HCT116 (cell line): Measurements from ENCODE around the gene TMC8. TPM values are rescaled to one million over a fixed set of nuclear protein-coding genes. Genes with fewer than 3 reads are reported as not detected.

Experiments used
- ATAC-seq: fragments of 200-7000 bp; cut with Tn5 transposase; 2 replicates; pipeline ENCODE4 v1.9.1; 2020; ENCODE audit warnings: mild to moderate bottlenecking, moderate library complexity
- BruUV-seq: library from RNA; stranded (reverse); fragments of 400-500 nt; replicated peaks from 2 replicates; lab custom pipeline; 2021; lab: Mats Ljungman, UMichigan
- CTCF ChIA-PET: fragments of 300-600 bp; sonication (Branson Sonifier 250); formaldehyde crosslinking; loops from one replicate; lab custom pipeline; 2021; ENCODE audit warnings: antibody characterized with exemption; lab: Charles Lee
- POLR2A ChIA-PET: fragments of 300-600, 350-600 bp; sonication (Branson Sonifier 250); formaldehyde crosslinking; loops from one replicate; lab custom pipeline; 2021; ENCODE audit warnings: antibody characterized with exemption; lab: Charles Lee
- RAD21 ChIA-PET, 2 experiments: fragments of 300-600 bp; sonication (Branson Sonifier 250); formaldehyde crosslinking; loops; one replicate each; lab custom pipeline; 2023; ENCODE audit warnings: low total read pairs in 2 of 2; ENCODE audit not compliant: uncharacterized antibody in 2 of 2, unreplicated experiment in 2 of 2, low non-redundant PET in 1 of 2; lab: Charles Lee
- DNase-seq: peaks from one replicate; pipeline ENCODE4 v3.0.0-alpha.2; 2010; ENCODE audit warnings: low read depth, low spot score
- H2AFZ ChIP-seq: fragments of 200-600 bp; shearing (Covaris generic), sonication (generic); 2 replicates; pipeline ENCODE4 v1.6.1; 2017; ENCODE audit warnings: low read depth, mixed run types, mixed read lengths, antibody characterized with exemption, low read length; ENCODE audit not compliant: poor library complexity, severe bottlenecking
- H3K27ac ChIP-seq: 2 replicates; pipeline ENCODE4 v1.5.1; 2012; ENCODE audit warnings: low read depth, low read length
- H3K27me3 ChIP-seq: fragments of 200-600 bp; sonication (generic); 2 replicates; pipeline ENCODE4 v1.6.1; 2016; ENCODE audit warnings: mixed run types, low read length, mixed read lengths; ENCODE audit not compliant: insufficient read depth
- H3K36me3 ChIP-seq, 2 experiments: fragments of 200-500 bp in 1 of 2; fragments of 200-600 bp in 1 of 2; sonication (Bioruptor generic) in 1 of 2; sonication (generic) in 1 of 2; 2 replicates each; pipeline versions ENCODE4 v1.5.1 to v1.6.1; 2014 to 2016; ENCODE audit warnings: low read length in 2 of 2, inconsistent platforms in 1 of 2, mixed read lengths in 1 of 2, mixed run types in 1 of 2; ENCODE audit not compliant: insufficient read depth in 2 of 2, control insufficient read depth in 1 of 2
- H3K4me1 ChIP-seq, 2 experiments: fragments of 200-600 bp in 1 of 2; sonication (generic) in 1 of 2; 2 replicates each; pipeline versions ENCODE4 v1.5.1 to v1.6.1; 2012 to 2017; ENCODE audit warnings: low read length in 2 of 2, inconsistent platforms in 1 of 2, mild to moderate bottlenecking in 1 of 2, mixed read lengths in 1 of 2, mixed run types in 1 of 2, moderate library complexity in 1 of 2; ENCODE audit not compliant: insufficient read depth in 2 of 2, control insufficient read depth in 1 of 2
- H3K4me2 ChIP-seq: fragments of 200-600 bp; sonication (generic); 2 replicates; pipeline ENCODE4 v1.6.1; 2017; ENCODE audit warnings: mixed run types, low read length, mixed read lengths
- H3K4me3 ChIP-seq, 2 experiments: fragments of 200-600 bp in 1 of 2; sonication (generic) in 1 of 2; replicated peaks in 1 of 2; 2 replicates each; pipeline ENCODE4 v1.5.1; 2011 to 2016; ENCODE audit warnings: low read length in 2 of 2, control low read depth in 1 of 2, low read depth in 1 of 2, mild to moderate bottlenecking in 1 of 2, mixed read lengths in 1 of 2, mixed run types in 1 of 2
- H3K79me2 ChIP-seq: fragments of 200-600 bp; sonication (generic); 2 replicates; pipeline ENCODE4 v1.6.1; 2017; ENCODE audit warnings: mild to moderate bottlenecking, mixed run types, low read length, moderate library complexity, mixed read lengths; ENCODE audit not compliant: insufficient read depth
- H3K9ac ChIP-seq: fragments of 200-600 bp; sonication (generic); 2 replicates; pipeline ENCODE4 v1.6.1; 2016; ENCODE audit warnings: low read length, mixed read lengths
- H3K9me2 ChIP-seq: fragments of 200-600 bp; sonication (generic), shearing (Covaris generic); 2 replicates; pipeline ENCODE4 v1.6.1; 2017; ENCODE audit warnings: mixed run types, mild to moderate bottlenecking, moderate library complexity; ENCODE audit not compliant: insufficient read depth
- H3K9me3 ChIP-seq, 2 experiments: fragments of 200-500 bp in 1 of 2; fragments of 200-600 bp in 1 of 2; sonication (Bioruptor generic) in 1 of 2; sonication (generic) in 1 of 2; 2 replicates each; pipeline ENCODE4 v1.6.1; 2014 to 2017; ENCODE audit warnings: low read length in 2 of 2, mixed read lengths in 2 of 2, inconsistent platforms in 1 of 2, low read depth in 1 of 2, mild to moderate bottlenecking in 1 of 2, mixed run types in 1 of 2, moderate library complexity in 1 of 2; ENCODE audit not compliant: control insufficient read depth in 1 of 2, insufficient read depth in 1 of 2
- H4K20me1 ChIP-seq: fragments of 200-600 bp; sonication (generic), shearing (Covaris generic); 2 replicates; pipeline ENCODE4 v1.6.1; 2017; ENCODE audit warnings: mixed run types, mild to moderate bottlenecking, moderate library complexity; ENCODE audit not compliant: insufficient read depth
- ATF3 ChIP-seq: IDR thresholded peaks from 2 replicates; pipeline ENCODE4 v1.6.1; 2012
- CTCF ChIP-seq, 3 experiments: fragments of 200-600 bp in 1 of 3; sonication (generic) in 1 of 3; IDR thresholded peaks in 2 of 3; conservative IDR thresholded peaks in 1 of 3; 2 replicates each; pipeline ENCODE4 v1.5.1; 2012 to 2017; ENCODE audit warnings: low read depth in 2 of 3, low read length in 2 of 3, antibody characterized with exemption in 1 of 3, borderline replicate concordance in 1 of 3, control low read depth in 1 of 3, mild to moderate bottlenecking in 1 of 3, mixed read lengths in 1 of 3, mixed run types in 1 of 3, moderate library complexity in 1 of 3; ENCODE audit not compliant: insufficient read depth in 1 of 3
- EGR1 ChIP-seq: IDR thresholded peaks from 2 replicates; pipeline ENCODE4 v1.6.1; 2012; ENCODE audit warnings: low read depth
- ELF1 ChIP-seq: IDR thresholded peaks from 2 replicates; pipeline ENCODE4 v1.6.1; 2012; ENCODE audit warnings: low read depth, borderline replicate concordance
- EZH2 ChIP-seq: fragments of 200-600 bp; sonication (generic); IDR thresholded peaks from 2 replicates; pipeline ENCODE4 v1.6.1; 2017; ENCODE audit warnings: antibody characterized with exemption, mixed run types
- EZH2phosphoT487 ChIP-seq: fragments of 200-600 bp; IDR thresholded peaks from 2 replicates; pipeline ENCODE4 v1.6.1; 2018; ENCODE audit warnings: antibody characterized with exemption, borderline replicate concordance
- FOSL1 ChIP-seq: IDR thresholded peaks from 2 replicates; pipeline ENCODE4 v1.6.1; 2012; ENCODE audit warnings: low read depth
- JUND ChIP-seq: IDR thresholded peaks from 2 replicates; pipeline ENCODE4 v1.6.1; 2012
- MAX ChIP-seq: IDR thresholded peaks from 2 replicates; pipeline ENCODE4 v1.6.1; 2012
- POLR2A ChIP-seq: IDR thresholded peaks from 2 replicates; pipeline ENCODE4 v1.7.0; 2011; ENCODE audit warnings: borderline replicate concordance; ENCODE audit not compliant: insufficient read depth, insufficient read length; ENCODE audit errors: extremely low read depth
- POLR2AphosphoS5 ChIP-seq: IDR thresholded peaks from 2 replicates; pipeline ENCODE4 v1.6.1; 2011; ENCODE audit warnings: mild to moderate bottlenecking, low read depth, low read length, moderate library complexity
- REST ChIP-seq: IDR thresholded peaks from 2 replicates; pipeline ENCODE4 v1.6.1; 2012; ENCODE audit warnings: low read depth
- SIN3A ChIP-seq: IDR thresholded peaks from 2 replicates; pipeline ENCODE4 v1.6.1; 2012; ENCODE audit warnings: low read depth
- SRF ChIP-seq: IDR thresholded peaks from 2 replicates; pipeline ENCODE4 v1.6.1; 2012; ENCODE audit warnings: low read depth
- TCF7L2 ChIP-seq: IDR thresholded peaks from 2 replicates; pipeline ENCODE4 v1.7.0; 2011; ENCODE audit warnings: borderline replicate concordance, inconsistent platforms; ENCODE audit not compliant: insufficient read depth, insufficient read length; ENCODE audit errors: extremely low read depth
- YY1 ChIP-seq: IDR thresholded peaks from 2 replicates; pipeline ENCODE4 v1.6.1; 2011; ENCODE audit warnings: low read length, low read depth, moderate library complexity, mild to moderate bottlenecking; ENCODE audit not compliant: insufficient replicate concordance; ENCODE audit errors: extremely low read depth
- ZBTB33 ChIP-seq: IDR thresholded peaks from 2 replicates; pipeline ENCODE4 v1.6.1; 2011; ENCODE audit warnings: mild to moderate bottlenecking, low read length, moderate library complexity; ENCODE audit not compliant: insufficient replicate concordance; ENCODE audit errors: extremely low read depth
- ZFX ChIP-seq: fragments of 450-650 bp; IDR thresholded peaks from 2 replicates; pipeline ENCODE4 v1.6.1; 2017
- ZNF274 ChIP-seq: fragments of 200-500 bp; sonication (Bioruptor generic); IDR thresholded peaks from 2 replicates; pipeline ENCODE4 v1.6.1; 2014; ENCODE audit warnings: mild to moderate bottlenecking, low read depth, low read length, inconsistent platforms
- intact Hi-C: fragments of 100-400 bp; cut with micrococcal nuclease; formaldehyde crosslinking; loops from 2 replicates; pipeline ENCODE4 v1.10.0; 2022
- total RNA-seq: library from RNA; stranded (reverse); gene quantifications from one replicate; pipeline ENCODE4 v1.2.1, GENCODE V29; 2021; ENCODE audit not compliant: unreplicated experiment

Gene TMC8
- total RNA-seq, 1 experiment from 2014 or later, result 7.8 TPM

- TF ChIP-seq REST (no peak), SIN3A (no peak), ELF1 (no peak), ZFX (no peak), ZNF274 (no peak), SRF (no peak), ZBTB33 (no peak), YY1 (peak; percentile 56), POLR2A (no peak)
Measured at GRCh38 chr17:78176548-78177025, 46.0 kb downstream of the TMC8 start (continued).

- H3K79me2 ChIP-seq, result peaks cover 37% of the 10 kb centered on the region
- no peak overlapping the region for H2AFZ ChIP-seq
- H3K9me2 ChIP-seq, result no peaks in the 10 kb centered on the region
- intact Hi-C loops, result no loop called here
- H3K36me3 ChIP-seq, result peaks cover 51 to 71% of the 10 kb centered on the region in 2 experiments
- DNase-seq, result no peak
- BruUV-seq, result no TSS peak
- ChIA-PET RAD21 (no interaction called here), CTCF (no interaction called here), POLR2A (no interaction called here)
- H3K4me2 ChIP-seq, result no peak overlapping the region
- no peaks in the 10 kb centered on the region for H3K9me3 ChIP-seq
- H3K4me3 ChIP-seq, result no peak overlapping the region
- peaks cover 9 to 12% of the 10 kb centered on the region in 2 experiments; a peak in 3 of 4 replicates for H3K4me1 ChIP-seq
- peak overlapping the region; percentile 6; the same call in 1 of the 2 replicates for H3K27ac ChIP-seq
- ATAC-seq, result no peak
- no peak overlapping the region for H3K9ac ChIP-seq
- H4K20me1 ChIP-seq, result no peaks in the 10 kb centered on the region
- H3K27me3 ChIP-seq, result no peaks in the 10 kb centered on the region
- TF ChIP-seq MAX (no peak), CTCF (IDR thresholded peaks at IDR 0.05 in 2 of 3, conservative IDR thresholded peaks at IDR 0.05 in 1 of 3; ENCODE audit: borderline replicate concordance in 1 of 3, insufficient read depth in 1 of 3, low read depth in 2 of 3, low read length in 2 of 3) (no peak), TCF7L2 (no peak), EGR1 (no peak), POLR2AphosphoS5 (no peak), FOSL1 (no peak), SIN3A (no peak), ELF1 (no peak), EZH2phosphoT487 (no peak), JUND (no peak), EZH2 (no peak), ZFX (no peak), ATF3 (no peak)
Measured at GRCh38 chr17:78179372-78179771, 48.8 kb downstream of the TMC8 start.
